SIG-M5 treated with dmso at 0.1 percent for 504 hours (cell line): ENCODE measurements around the gene PHKB.

Experiments used
- DNase-seq: peaks from one replicate; lab custom pipeline; 2025; ENCODE audit not compliant: unreplicated experiment; lab: John Stamatoyannopoulos, UW

Gene PHKB

DNA sequence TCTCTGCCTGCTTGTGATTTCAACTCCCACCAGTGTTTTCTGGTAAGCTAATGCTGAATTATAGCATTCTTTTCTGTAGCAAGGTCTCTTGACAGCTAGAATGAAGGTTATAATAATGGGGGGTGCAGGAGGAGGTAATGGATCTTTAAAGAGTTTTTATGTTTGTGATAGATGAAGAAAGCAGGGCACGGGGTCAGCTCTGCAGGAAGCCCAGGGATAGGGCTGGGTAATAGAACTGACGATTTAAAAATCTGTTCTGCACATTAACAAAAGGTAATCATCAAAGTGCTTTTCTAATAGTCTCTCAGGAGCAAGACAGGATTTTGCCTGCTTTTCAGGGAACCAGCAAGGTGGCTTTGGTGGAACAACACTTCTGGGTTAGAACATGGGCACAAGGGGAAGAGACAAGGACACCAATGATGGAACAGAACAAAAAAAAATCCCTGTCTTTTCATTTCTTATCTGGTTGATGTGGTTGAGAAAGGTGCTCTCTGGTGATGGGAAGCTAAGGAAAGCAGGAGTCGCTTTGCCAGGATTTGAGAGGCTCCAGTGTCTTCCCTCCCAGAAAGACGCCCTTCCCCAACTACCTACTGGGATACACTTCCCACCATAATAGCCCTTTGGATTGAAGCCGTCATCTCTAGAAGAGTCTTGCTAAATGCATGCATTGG lies 263.1 kb downstream of the PHKB start:
- no peak for DNase-seq

DNA sequence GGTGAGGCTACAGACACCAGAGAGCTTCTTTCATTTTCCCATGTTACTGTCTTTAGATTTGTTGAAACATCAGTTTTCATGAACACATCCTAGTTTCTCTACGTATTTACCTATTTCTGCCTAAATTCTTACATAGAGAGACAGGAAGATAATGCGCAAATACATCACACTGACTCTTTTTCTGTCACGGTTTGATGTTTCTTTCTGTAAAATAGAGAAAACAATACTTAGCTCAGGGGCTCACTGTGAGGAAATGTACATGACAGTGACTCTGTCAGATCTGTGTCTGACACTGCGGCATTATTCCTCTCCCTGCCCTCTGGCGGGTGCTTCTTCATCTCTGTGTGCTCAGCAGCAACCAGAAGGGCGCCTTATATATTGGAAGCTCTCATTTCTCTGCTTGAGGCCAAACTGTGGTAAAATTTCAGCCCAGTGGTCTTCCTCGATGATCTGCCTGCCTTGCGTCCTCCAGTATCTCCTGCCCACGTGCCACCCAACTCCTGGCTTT lies 264.1 kb downstream of the PHKB start:
- no peak for DNase-seq

DNA sequence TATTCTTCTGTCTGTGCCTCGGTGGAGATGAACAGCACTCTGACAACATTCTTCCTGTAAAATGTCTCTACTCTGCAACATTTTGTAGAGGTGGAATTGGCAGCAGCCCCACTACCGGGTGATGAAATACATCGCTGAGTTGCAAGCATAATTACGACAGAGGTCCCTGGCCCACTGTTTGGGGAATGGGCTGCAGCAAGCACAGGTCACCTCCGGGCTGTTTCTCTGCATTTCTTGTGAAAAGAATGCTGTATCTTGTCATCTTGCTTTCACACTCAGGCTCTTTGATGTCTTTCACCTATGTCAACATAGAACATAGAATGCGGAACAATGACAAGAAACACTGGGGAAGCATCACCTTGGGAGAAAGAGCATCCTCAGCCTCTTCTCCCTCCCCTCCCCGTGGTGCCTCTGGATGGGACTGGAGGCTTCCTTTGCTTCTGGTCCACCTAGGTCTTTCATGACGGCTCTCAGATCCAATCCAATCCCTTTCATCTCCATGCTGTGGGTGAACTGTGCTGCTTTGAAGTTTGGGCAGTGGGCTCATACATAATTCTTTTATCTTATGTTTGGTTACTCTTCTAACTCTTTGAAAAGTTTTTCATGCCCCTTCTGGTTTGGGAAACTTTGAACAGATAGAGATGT lies 265.0 kb downstream of the PHKB start:
- DNase-seq: no peak

DNA sequence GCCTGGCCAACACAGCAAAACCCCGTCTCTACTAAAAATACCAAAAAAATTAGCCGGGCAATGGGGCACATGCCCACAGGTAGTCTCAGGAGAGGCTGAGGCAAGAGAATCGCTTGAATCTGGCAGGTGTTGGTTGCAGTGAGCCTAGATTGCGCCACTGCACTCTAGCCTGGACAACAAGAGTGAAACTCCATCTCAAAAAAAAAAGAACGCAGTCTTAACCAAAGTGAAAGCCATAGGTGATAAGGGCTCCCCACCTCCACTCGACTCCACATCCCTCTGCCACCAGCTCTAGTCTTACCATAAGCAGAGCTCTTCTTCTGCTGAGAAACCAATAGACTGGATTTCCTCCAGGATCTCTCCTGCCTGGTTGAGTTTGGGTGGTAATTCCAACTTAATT lies 266.0 kb downstream of the PHKB start:
- no peak for DNase-seq

DNA sequence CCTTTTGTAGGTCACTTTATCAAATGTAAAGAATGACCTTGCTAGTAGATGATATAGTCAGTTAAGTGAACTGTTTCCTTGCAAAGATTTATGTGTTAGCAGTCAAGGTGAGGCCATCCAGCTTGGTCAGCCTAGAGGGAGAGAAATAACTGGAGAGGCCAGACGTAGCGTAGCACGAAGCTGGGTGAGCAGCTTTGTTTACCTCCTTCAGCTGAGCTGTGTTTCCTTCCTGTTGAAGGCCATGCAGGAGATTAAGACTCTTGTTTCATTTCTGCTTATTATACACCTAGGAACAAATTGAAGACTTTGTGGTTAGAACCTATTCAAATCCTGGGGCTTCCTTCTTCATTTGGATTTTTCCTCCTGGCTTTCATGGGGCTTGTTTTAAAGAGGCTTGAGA lies 267.1 kb downstream of the PHKB start:
- no peak for DNase-seq

DNA sequence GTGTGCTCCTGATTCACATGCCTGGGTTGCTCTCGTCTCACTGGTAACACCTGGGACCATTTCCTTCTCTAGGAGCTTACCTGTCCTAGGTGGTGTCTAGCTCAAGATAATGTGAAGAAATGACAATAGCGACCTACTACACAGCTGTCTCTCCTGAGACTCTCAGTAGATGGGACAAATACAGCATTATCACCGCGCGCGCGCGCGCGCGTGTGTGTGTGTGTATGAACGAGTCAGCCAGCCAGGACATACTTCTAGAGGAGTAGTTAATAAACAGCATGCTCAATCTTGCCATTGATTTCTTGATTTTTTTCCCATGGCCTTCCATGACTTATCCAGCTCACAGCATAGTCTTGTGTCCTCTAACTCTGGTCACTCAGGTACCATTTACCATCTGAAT lies 268.6 kb downstream of the PHKB start:
- DNase-seq: no peak

DNA sequence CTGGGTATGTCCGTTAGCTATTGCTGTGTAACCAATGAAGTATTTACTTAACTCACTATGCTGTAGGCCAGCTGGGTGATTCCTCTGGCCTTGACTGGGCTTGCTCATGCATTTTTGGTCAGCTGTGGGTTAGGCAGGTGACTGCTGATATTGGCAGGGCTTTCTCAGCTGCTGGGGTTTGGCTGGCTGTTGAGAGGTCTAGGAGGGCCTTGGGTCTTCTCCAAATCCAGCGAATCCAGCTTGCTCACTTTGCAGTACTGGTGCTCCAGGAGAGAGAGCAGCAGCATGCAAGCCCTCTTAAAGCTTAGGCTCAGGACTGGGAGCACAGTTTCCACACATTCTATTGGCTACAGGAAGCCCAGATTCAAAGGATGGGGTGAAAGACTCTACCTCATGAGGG lies 270.1 kb downstream of the PHKB start:
- no peak for DNase-seq

DNA sequence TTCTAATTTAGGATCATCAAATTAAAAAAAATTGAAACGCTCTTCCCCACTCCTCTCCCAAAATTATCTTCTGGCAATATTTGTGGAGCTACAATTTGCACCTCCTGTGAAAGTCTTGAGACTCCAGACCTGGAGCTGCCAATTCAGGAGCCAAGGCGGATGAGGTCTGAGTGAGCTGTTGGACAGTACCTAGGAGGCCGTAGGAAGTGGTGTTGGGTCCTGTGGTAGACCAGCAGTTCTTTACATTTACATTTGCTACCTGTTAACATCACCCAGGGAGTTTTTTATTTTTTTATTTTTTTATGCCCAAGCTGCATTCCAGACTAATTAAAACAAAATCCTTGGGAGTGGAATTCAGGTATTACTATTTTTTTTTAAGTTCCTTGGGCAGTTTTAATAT lies 271.0 kb downstream of the PHKB start:
- DNase-seq: no peak

DNA sequence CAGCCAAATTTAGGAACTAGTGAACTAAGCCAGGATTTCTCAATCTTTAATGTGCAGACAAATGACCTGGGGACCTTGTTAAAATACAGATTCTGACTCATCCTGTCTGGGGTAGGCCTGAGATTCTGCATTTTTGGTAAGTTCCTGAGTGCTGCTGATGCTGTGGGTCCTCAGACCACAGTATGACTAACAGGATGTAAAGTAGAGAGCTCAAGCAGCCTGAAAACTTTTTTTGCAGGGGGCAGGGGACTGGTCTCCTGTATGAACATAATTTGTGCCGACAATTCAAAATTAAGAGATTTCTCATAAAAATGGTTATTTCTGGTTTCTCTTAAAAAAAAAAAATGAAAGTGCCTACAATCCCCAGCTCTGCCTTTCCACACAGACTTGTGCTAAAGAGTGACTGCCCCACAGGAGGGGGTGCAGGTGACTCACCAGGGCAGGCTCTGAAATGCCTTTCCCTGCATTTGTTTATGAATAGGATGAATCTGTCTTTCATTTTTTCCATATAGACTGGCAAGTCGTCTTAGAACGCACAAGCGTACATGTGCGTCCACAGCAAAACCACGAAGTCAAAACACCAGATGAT lies 271.5 kb downstream of the PHKB start:
- DNase-seq: peak; percentile 67

DNA sequence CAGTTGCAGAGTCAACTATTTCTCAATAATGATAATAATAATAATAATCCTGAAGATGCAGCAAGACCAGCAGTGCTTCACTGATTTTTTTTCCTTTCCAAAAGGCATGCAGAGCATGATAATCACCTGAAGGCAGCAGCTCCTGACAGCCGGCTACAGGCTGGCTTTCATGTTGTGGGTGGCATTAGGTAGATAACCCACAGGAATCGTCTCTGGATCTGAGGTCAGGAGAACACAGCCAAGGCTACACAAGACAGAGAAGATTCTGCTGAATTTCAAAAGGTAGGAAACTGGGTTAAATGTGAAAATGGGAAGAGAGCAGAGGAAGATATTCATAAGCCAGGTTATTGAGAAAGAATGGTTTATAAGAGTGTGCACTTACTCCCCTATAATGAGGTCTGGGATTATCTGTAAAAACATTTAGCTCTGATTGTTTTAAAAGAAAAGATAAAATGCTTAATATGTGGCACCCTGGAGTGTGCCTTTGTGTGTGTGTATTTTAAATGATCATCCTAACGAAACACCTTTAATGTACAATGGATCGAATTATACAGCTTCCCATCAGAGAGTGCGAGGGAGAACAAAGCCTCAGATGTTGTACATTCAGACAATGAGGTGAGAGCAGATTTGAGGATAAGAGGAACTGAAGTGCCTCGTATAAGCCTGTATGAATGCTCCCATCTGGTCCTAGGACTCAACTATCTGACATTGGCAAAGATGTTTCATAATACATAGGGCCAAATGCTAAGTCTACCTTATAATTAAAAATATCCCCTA lies 273.1 kb downstream of the PHKB start:
- DNase-seq: no peak

DNA sequence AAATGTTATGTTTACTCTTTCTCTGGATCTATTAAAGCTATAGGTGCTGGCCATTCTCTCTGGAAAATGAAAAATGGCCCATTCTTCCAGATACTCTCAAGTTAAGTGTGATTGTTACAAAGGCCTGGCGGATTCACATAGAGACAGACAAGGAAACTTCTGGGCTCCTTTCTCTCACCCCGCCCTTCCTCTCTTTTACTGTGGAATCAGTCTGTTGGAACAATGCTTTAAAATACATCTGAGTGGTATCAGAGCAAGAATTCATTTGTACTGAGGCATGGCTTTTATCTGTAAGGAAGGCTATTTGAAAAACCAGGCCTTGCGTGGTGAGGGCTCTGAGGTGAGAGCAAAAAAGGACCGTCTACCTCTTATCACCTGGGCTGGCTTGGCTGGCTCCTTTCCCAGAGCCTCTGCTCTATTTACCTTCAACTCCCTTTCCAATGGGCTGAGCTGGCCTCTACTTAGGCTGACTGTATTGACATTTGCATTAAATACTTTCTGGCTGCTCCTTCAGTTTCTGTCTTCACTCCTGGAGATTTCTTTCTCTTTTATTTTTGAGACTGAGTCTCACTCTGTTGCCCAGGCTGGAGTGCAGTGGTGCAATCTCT lies 274.0 kb downstream of the PHKB start:
- no peak for DNase-seq

DNA sequence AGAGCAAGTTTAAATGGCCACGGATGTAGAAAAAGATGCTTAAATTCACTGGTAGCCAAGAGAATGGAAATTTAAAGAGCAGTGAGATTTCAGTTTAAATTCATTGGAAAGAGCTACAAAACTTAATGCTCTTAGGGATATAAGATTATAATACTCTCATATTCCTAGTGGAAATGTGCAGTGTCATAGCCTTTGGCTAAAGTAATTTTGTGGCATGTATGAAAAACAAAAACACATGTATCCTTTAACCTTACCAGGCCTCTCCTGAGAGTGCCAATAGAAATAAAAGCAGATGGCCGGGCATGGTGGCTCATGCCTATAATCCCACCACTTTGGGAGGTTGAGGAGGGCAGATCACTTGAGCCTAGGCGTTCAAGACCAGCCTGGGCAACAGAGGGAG lies 289.2 kb downstream of the PHKB start:
- no peak for DNase-seq
